Mononuclear cell (primary cell): ENCODE results near the gene RRM1. TPM values are rescaled to one million over a fixed set of nuclear protein-coding genes. Genes with fewer than 3 reads are reported as not detected.

Experiments used
- H3K27me3 ChIP-seq: 2 replicates; pipeline ENCODE4 v1.6.0; 2011; ENCODE audit warnings: low read length, control low read depth; ENCODE audit not compliant: insufficient read depth
- H3K4me1 ChIP-seq: 2 replicates; pipeline ENCODE4 v1.5.1; 2011; ENCODE audit warnings: mild to moderate bottlenecking, low read length, control low read depth; ENCODE audit not compliant: insufficient read depth
- H3K4me3 ChIP-seq: 2 replicates; pipeline ENCODE4 v1.5.1; 2011; ENCODE audit warnings: mild to moderate bottlenecking, low read length, moderate library complexity
- H3K9me3 ChIP-seq: 2 replicates; pipeline ENCODE4 v1.5.1; 2011; ENCODE audit warnings: low read depth, mild to moderate bottlenecking, control low read depth, low read length
- total RNA-seq: library from RNA; depleted of rRNA; stranded (reverse); fragments of >200 nt; gene quantifications from one replicate; pipeline ENCODE4 v1.2.3, GENCODE V29; 2012

RRM1 gene
- total RNA-seq, 1 donor: 36.0 TPM

DNA sequence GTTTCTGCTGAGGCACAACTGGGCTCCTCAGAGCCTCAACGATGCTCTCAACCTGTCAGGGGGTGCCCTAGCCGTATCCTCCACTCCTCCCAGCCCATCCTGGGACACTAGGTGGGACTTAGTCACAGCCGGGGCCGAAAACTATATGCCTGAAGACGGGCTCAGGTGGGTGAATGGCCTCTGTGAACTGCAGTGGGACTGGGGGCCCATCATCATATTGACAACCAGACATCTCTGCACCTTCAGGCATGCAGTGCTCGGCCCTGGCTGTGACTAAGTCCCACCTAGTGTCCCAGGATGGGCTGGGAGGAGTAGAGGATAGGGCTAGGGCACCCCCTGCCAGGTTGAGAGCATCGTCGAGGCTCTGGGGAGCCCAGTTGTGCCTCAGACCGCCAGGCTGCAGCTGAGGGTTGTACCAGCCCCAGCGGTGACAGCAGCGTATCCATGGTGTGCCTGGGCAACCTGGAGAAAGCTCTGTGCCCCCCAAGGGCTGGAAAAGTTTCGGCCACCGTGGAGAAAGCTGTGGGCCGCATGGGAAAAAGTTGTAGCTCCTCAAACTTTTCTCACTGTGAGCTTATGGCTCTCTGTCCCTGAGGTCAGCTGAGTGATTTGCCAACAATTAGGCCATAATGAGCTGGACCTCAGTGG lies 88.9 kb downstream of the RRM1 start:
- Histone ChIP-seq H3K4me3 (no peak overlapping the region), H3K9me3 (no peaks in the 10 kb centered on the region), H3K4me1 (peaks cover 10% of the 10 kb centered on the region), H3K27me3 (no peaks in the 10 kb centered on the region)

DNA sequence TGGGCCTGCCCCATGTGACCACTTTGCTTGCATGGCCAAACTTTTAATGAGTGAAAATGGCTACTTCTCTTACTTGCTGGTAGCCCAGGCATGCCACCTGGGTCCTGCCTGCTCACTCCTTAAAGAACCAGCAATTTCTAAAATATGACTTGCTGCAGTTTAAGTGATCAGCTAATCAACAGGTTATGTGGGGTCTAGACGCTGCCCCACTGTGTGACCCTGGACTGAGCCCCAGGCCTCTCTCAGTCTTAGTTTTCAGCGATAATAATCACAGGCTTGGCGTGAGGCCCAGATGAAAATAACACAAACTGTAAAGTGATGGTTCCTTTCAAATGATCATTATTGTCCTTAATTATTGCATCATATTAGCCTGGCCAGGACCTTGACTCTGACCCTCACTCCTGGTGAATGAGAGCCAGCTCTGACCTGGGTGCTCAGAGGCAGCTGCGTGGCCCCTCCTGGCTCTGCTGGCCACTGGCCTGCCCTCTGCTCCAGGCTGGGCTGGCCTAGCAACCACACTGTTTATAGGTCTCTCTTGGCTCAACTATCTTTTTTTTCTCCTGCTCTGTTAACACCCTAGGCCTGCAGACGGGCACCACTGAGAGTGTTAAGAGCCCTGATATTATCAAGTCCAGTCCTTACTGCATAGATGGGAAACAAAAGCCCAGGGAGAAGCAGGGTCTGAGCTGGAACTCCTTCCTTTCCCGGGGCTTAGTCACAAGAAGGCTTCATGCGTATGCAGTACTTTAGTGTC lies 89.7 kb downstream of the RRM1 start:
- Histone ChIP-seq H3K27me3 (no peaks in the 10 kb centered on the region), H3K9me3 (no peaks in the 10 kb centered on the region)

DNA sequence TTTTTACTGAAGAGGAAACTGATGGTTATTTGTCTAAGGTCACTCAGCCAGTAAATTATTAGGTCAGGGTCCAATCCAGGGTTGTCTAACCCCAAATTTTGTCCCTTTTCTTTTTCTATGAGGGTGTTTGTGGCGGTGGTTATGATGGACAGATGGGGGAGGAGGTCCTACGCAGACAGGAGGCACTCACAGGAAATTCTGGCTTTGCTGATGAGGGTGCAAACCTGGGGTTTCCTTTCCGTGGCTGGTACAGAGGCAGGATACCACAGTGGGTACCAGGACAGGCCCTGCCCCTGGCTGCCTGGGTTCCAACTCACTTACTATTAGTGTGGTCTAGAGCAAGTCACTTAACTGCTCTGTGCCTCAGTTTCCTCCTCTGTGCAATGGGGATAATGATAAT lies 91.0 kb downstream of the RRM1 start:
- Histone ChIP-seq H3K27me3 (no peaks in the 10 kb centered on the region), H3K4me3 (no peak overlapping the region), H3K4me1 (peaks cover 10% of the 10 kb centered on the region), H3K9me3 (no peaks in the 10 kb centered on the region)

More for the DNA sequence above, 89.7 kb downstream of the RRM1 start:
- peaks cover 10% of the 10 kb centered on the region for H3K4me1 ChIP-seq
- no peak overlapping the region for H3K4me3 ChIP-seq

DNA sequence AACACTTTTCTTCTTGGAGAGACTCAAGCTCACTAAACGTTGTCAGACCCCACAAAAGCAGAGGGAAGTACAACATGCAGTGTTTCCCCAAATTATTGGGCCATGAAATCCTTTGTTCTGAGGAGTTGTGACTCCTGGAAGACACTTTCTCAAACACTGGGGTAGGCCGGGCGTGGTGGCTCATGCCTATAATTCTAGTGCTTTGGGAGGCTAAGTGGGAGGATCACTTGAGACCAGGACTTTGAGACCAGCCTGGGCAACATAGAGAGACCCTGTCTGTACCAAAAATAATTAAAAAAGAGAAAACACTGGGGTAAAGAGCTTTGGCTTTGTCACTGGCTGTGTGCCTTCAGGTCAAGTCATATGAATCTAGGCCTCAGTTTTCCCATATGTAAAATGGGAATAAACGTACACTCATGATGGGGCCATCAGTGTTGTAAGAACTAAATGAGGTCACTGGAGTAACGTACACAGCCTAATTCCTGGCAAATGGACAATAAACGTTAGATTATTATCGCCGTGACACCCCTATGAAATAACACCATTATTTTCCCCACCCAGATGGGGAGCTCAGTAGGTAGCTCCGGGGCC lies 92.0 kb downstream of the RRM1 start:
- H3K9me3 ChIP-seq: no peaks in the 10 kb centered on the region
- H3K4me3 ChIP-seq: peak overlapping the region; percentile 34
- H3K4me1 ChIP-seq: peaks cover 10% of the 10 kb centered on the region
- H3K27me3 ChIP-seq: no peaks in the 10 kb centered on the region

DNA sequence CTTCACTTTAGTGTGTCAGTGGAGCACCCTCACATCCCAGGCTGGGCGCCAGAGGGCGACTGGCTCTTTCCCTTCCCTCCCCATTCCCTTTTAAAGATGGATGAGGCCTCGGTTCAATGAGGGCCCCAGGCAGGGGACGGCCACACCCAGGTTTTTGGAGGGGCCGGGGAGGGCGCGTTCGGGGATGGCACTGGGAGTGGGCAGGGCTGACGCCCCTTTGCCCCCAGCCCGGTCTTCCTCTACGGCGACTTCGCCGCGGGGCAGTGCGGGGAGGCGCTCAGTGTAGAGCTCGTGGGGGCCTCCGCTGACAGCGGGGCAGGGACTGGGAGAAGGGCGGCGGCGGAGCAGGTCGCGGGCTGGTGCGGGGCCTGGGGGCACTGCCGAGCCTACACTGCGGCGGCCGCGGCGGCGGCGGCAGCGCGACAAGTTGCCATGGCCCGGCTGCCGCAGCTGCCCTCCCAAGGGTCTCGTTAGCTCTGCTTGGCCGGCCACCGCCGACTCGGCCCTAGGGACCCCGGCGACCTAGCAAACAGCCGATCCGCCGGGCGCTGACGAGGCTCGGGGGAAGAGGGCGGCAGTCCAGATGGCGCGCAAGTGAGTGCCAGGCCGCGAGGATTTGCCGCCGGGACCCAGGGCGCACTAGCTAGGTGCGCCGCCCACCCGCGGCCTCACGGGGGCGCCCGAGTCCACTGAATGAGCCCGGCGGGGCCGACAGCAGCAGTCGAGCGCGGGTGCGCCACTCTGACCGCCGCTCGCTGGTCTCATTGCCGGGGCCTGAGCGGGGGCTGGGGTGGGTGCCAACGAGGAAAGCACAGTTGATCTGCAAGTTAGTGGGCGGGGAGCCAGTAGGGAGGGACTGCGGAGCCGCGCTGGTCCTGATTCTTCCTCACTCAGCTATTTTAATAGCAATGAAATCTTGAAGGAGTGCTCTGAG lies 92.7 kb downstream of the RRM1 start:
- Histone ChIP-seq H3K9me3 (no peaks in the 10 kb centered on the region), H3K4me1 (peaks cover 10% of the 10 kb centered on the region), H3K27me3 (no peaks in the 10 kb centered on the region), H3K4me3 (peak overlapping the region; percentile 34)

Other genes starting within 250 kb of the RRM1 start
- 55.8 TPM for gene STIM1, start 239.1 kb upstream of the RRM1 start, total RNA-seq